Activated naive CD4-positive, alpha-beta T cell treated with anti-CD3 and anti-CD28 coated beads, Interleukin-2, amount 50 U/mL, for 24 hours (primary cell): ENCODE measurements around the gene ZNF174.
A peak's percentile ranks its signal among the peaks of the same experiment; 100 is the strongest.

Source experiments
- H3K27ac Mint-ChIP-seq: one replicate; pipeline ENCODE4 v1.8.0; 2021; ENCODE audit warnings: mild to moderate bottlenecking, mixed read lengths
- H3K27me3 Mint-ChIP-seq: one replicate; pipeline ENCODE4 v1.8.0; 2021; ENCODE audit warnings: mixed read lengths
- H3K36me3 Mint-ChIP-seq: one replicate; pipeline ENCODE4 v1.8.0; 2021; ENCODE audit warnings: mixed read lengths
- H3K4me1 Mint-ChIP-seq: one replicate; pipeline ENCODE4 v1.8.0; 2021; ENCODE audit warnings: mixed read lengths
- H3K4me3 Mint-ChIP-seq: one replicate; pipeline ENCODE4 v1.8.0; 2021; ENCODE audit warnings: mild to moderate bottlenecking, mixed read lengths
- H3K9me3 Mint-ChIP-seq: one replicate; pipeline ENCODE4 v1.8.0; 2021; ENCODE audit warnings: mixed read lengths

The ZNF174 gene

GRCh38 chr16:3408561-3409197 lies 7.7 kb downstream of the ZNF174 start:
- Mint-ChIP-seq H3K4me3 (no peak overlapping the region), H3K4me1 (peaks cover 9% of the 10 kb centered on the region), H3K27me3 (no peaks in the 10 kb centered on the region), H3K27ac (no peak overlapping the region), H3K36me3 (peaks cover 63% of the 10 kb centered on the region), H3K9me3 (peaks cover 18% of the 10 kb centered on the region)

GRCh38 chr16:3413730-3414379 lies 12.8 kb downstream of the ZNF174 start:
- Mint-ChIP-seq H3K4me3 (no peak overlapping the region), H3K36me3 (peaks cover 25% of the 10 kb centered on the region), H3K27me3 (peaks cover 1% of the 10 kb centered on the region)

GRCh38 chr16:3431779-3432219 lies 30.8 kb downstream of the ZNF174 start:
- Mint-ChIP-seq H3K27me3 (no peaks in the 10 kb centered on the region), H3K36me3 (peaks cover 8% of the 10 kb centered on the region), H3K9me3 (no peaks in the 10 kb centered on the region), H3K27ac (peak overlapping the region; percentile 81), H3K4me1 (peaks cover 11% of the 10 kb centered on the region), H3K4me3 (peak overlapping the region; percentile 73)

More at GRCh38 chr16:3413730-3414379, 12.8 kb downstream of the ZNF174 start:
- Mint-ChIP-seq H3K27ac (no peak overlapping the region), H3K9me3 (peaks cover 16% of the 10 kb centered on the region), H3K4me1 (no peaks in the 10 kb centered on the region)

GRCh38 chr16:3434373-3434772 lies 33.4 kb downstream of the ZNF174 start:
- Mint-ChIP-seq H3K36me3 (peaks cover 11% of the 10 kb centered on the region), H3K4me3 (no peak overlapping the region), H3K4me1 (peaks cover 13% of the 10 kb centered on the region), H3K27ac (no peak overlapping the region), H3K27me3 (peaks cover 1% of the 10 kb centered on the region), H3K9me3 (peaks cover under 1% of the 10 kb centered on the region)

GRCh38 chr16:3439637-3440036 lies 38.6 kb downstream of the ZNF174 start:
- H3K27ac Mint-ChIP-seq, result no peak overlapping the region
- H3K9me3 Mint-ChIP-seq, result peaks cover 8% of the 10 kb centered on the region
- no peak overlapping the region for H3K4me3 Mint-ChIP-seq
- H3K27me3 Mint-ChIP-seq, result peaks cover 1% of the 10 kb centered on the region
- H3K4me1 Mint-ChIP-seq, result peaks cover 22% of the 10 kb centered on the region
- H3K36me3 Mint-ChIP-seq, result peaks cover 22% of the 10 kb centered on the region

- Mint-ChIP-seq H3K4me1 (peaks cover 29% of the 10 kb centered on the region), H3K36me3 (peaks cover 22% of the 10 kb centered on the region), H3K27ac (peak within 1 kb of the TSS; percentile 95), H3K9me3 (peaks cover 8% of the 10 kb centered on the region), H3K4me3 (peak within 1 kb of the TSS; percentile 95), H3K27me3 (no peaks in the 10 kb centered on the region)
Measured at GRCh38 chr16:3443108-3444031, 42.4 kb downstream of the ZNF174 start, which contains the start of the genes NAA60 and ZNF597. TSS of gene NAA60 (plus strand) at chr16:3443680. CDS start at chr16:3476228, 32,548 bp downstream. TSS of gene ZNF597 (minus strand) at chr16:3443504. CDS start at chr16:3443153, 351 bp downstream.

GRCh38 chr16:3444032-3444388 lies 43.0 kb downstream of the ZNF174 start:
- H3K4me3 Mint-ChIP-seq, result peak overlapping the region; percentile 95
- peaks cover 29% of the 10 kb centered on the region for H3K4me1 Mint-ChIP-seq
- peaks cover 22% of the 10 kb centered on the region for H3K36me3 Mint-ChIP-seq
- H3K9me3 Mint-ChIP-seq, result peaks cover 8% of the 10 kb centered on the region
- peak overlapping the region; percentile 95 for H3K27ac Mint-ChIP-seq
- no peaks in the 10 kb centered on the region for H3K27me3 Mint-ChIP-seq

- Mint-ChIP-seq H3K4me1 (peaks cover 12% of the 10 kb centered on the region), H3K27ac (no peak overlapping the region), H3K36me3 (peaks cover 3% of the 10 kb centered on the region), H3K27me3 (no peaks in the 10 kb centered on the region), H3K9me3 (no peaks in the 10 kb centered on the region), H3K4me3 (no peak overlapping the region)
Measured at GRCh38 chr16:3454093-3454492, 53.1 kb downstream of the ZNF174 start.

- Mint-ChIP-seq H3K36me3 (peaks cover 3% of the 10 kb centered on the region), H3K27me3 (no peaks in the 10 kb centered on the region), H3K4me3 (no peak overlapping the region), H3K27ac (no peak overlapping the region), H3K9me3 (no peaks in the 10 kb centered on the region), H3K4me1 (peaks cover 18% of the 10 kb centered on the region)
Measured at GRCh38 chr16:3454631-3455147, 53.7 kb downstream of the ZNF174 start.

GRCh38 chr16:3457434-3458252 lies 56.6 kb downstream of the ZNF174 start:
- Mint-ChIP-seq H3K27ac (peak overlapping the region; percentile 95), H3K4me1 (peaks cover 43% of the 10 kb centered on the region), H3K36me3 (no peaks in the 10 kb centered on the region), H3K9me3 (no peaks in the 10 kb centered on the region), H3K4me3 (peak overlapping the region; percentile 88), H3K27me3 (no peaks in the 10 kb centered on the region)

- H3K27ac Mint-ChIP-seq, result peak overlapping the region; percentile 5
- H3K4me3 Mint-ChIP-seq, result peak overlapping the region; percentile 70
- peaks cover 43% of the 10 kb centered on the region for H3K4me1 Mint-ChIP-seq
- H3K27me3 Mint-ChIP-seq, result no peaks in the 10 kb centered on the region
- H3K9me3 Mint-ChIP-seq, result no peaks in the 10 kb centered on the region
- no peaks in the 10 kb centered on the region for H3K36me3 Mint-ChIP-seq
Measured at GRCh38 chr16:3458278-3458851, 57.4 kb downstream of the ZNF174 start.

GRCh38 chr16:3458852-3459361 lies 57.9 kb downstream of the ZNF174 start:
- H3K4me1 Mint-ChIP-seq, result peaks cover 49% of the 10 kb centered on the region
- no peaks in the 10 kb centered on the region for H3K9me3 Mint-ChIP-seq
- H3K36me3 Mint-ChIP-seq, result no peaks in the 10 kb centered on the region
- H3K27me3 Mint-ChIP-seq, result no peaks in the 10 kb centered on the region
- H3K27ac Mint-ChIP-seq, result peak overlapping the region; percentile 5
- peak overlapping the region; percentile 70 for H3K4me3 Mint-ChIP-seq
